Smooth muscle cell (in vitro differentiated cells): ENCODE measurements around the gene CAMTA1. TPM values are rescaled to one million over a fixed set of nuclear protein-coding genes. Genes with fewer than 3 reads are reported as not detected.

Experiments
- DNase-seq: peaks from one replicate; lab custom pipeline; 2025; ENCODE audit not compliant: unreplicated experiment; lab: John Stamatoyannopoulos, UW
- H2AFZ ChIP-seq: fragments of 200-600 bp; sonication (generic); 2 replicates; pipeline ENCODE4 v1.6.0; 2016; ENCODE audit warnings: antibody characterized with exemption, low read depth, mild to moderate bottlenecking
- H3F3A ChIP-seq: fragments of 200-600 bp; sonication (generic); 2 replicates; pipeline ENCODE4 v1.6.0; 2017; ENCODE audit warnings: antibody characterized with exemption, low read depth
- H3K27ac ChIP-seq: fragments of 200-600 bp; sonication (generic); 2 replicates; pipeline ENCODE4 v1.5.1; 2016; ENCODE audit warnings: low read depth, mild to moderate bottlenecking
- H3K27me3 ChIP-seq: fragments of 200-600 bp; sonication (generic); 2 replicates; pipeline ENCODE4 v1.6.1; 2016; ENCODE audit warnings: low read depth, mild to moderate bottlenecking
- H3K36me3 ChIP-seq: fragments of 200-600 bp; sonication (generic); 2 replicates; pipeline ENCODE4 v1.5.1; 2016; ENCODE audit warnings: low read depth
- H3K4me1 ChIP-seq: fragments of 200-600 bp; sonication (generic); 2 replicates; pipeline ENCODE4 v1.5.1; 2016; ENCODE audit warnings: low read depth
- H3K4me2 ChIP-seq: fragments of 200-600 bp; sonication (generic); 2 replicates; pipeline ENCODE4 v1.6.0; 2016; ENCODE audit warnings: mild to moderate bottlenecking
- H3K4me3 ChIP-seq: fragments of 200-600 bp; sonication (generic); 2 replicates; pipeline ENCODE4 v1.5.1; 2016; ENCODE audit warnings: mild to moderate bottlenecking
- H3K79me2 ChIP-seq: fragments of 200-600 bp; sonication (generic); 2 replicates; pipeline ENCODE4 v1.6.0; 2016; ENCODE audit warnings: low read depth, mild to moderate bottlenecking
- H3K9ac ChIP-seq: fragments of 200-600 bp; sonication (generic); 2 replicates; pipeline ENCODE4 v1.6.0; 2016; ENCODE audit warnings: low read depth
- H3K9me3 ChIP-seq: fragments of 200-600 bp; sonication (generic); replicated peaks from 2 replicates; pipeline ENCODE4 v1.5.1; 2016; ENCODE audit warnings: low read depth
- H4K20me1 ChIP-seq: fragments of 200-600 bp; sonication (generic); 2 replicates; pipeline ENCODE4 v1.6.0; 2016; ENCODE audit warnings: low read depth
- CTCF ChIP-seq: fragments of 200-600 bp; sonication (generic); IDR thresholded peaks from 2 replicates; pipeline ENCODE4 v1.5.1; 2017; ENCODE audit warnings: borderline replicate concordance, mild to moderate bottlenecking, antibody characterized with exemption; ENCODE audit not compliant: insufficient read depth, poor library complexity, severe bottlenecking
- WGBS: methylation state at CpG from one replicate; pipeline ENCODE4 v1.1.7; 2016; ENCODE audit warnings: low lambda C conversion rate; 5-methylcytosine and 5-hydroxymethylcytosine counted together
- polyA plus RNA-seq: library from polyadenylated mRNA; unstranded; fragments of >200 nt; fragmentation: Nextera tagmentation; extraction: Ambion mirVana; gene quantifications from 2 replicates; pipeline ENCODE4 v1.2.1, GENCODE V29; 2016
- total RNA-seq: library from RNA; depleted of rRNA; stranded (reverse); fragments of >200 nt; gene quantifications from 2 replicates; pipeline ENCODE4 v1.2.3, GENCODE V29; 2014

Gene CAMTA1
- total and polyA plus RNA-seq, 2 experiments from 2014 or later: 139 to 145 TPM

GRCh38 chr1:7111853-7112252, 326.6 kb downstream of the CAMTA1 start:
- Histone ChIP-seq H3K4me3 (no peak overlapping the region), H3K9me3 (no peaks in the 10 kb centered on the region), H3K9ac (no peak overlapping the region), H3K4me2 (no peak overlapping the region), H3K79me2 (no peaks in the 10 kb centered on the region), H3F3A (peaks cover under 1% of the 10 kb centered on the region), H4K20me1 (no peaks in the 10 kb centered on the region), H3K36me3 (no peaks in the 10 kb centered on the region), H3K27me3 (no peaks in the 10 kb centered on the region), H3K4me1 (no peaks in the 10 kb centered on the region), H2AFZ (no peak overlapping the region), H3K27ac (no peak overlapping the region)
- 84% methylated on average over 10 of the region's 10 CpGs for WGBS
- no peak for TF ChIP-seq CTCF
- DNase-seq: no peak

DNA sequence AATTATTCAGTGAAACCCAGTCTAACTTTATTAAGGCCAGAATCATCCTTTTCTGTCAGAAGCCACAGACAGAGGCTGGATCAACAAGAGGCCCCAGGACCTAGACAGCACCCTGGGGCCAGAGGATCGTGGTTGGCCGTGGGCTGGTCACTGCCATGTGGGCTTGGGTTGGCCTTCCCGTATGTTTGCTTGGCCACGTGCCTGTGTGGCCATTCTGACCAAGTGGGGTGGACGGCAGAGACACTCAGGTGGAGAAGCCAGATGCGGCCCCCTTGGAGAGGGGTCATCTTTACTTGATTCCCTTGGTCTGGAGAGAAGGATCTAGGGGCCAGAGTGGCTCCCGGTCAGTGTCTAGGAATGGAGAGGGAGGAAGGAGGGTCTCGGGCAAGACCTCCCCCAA, 327.9 kb downstream of the CAMTA1 start:
- H3K36me3 ChIP-seq: no peaks in the 10 kb centered on the region
- H3K9me3 ChIP-seq: no peaks in the 10 kb centered on the region
- no peaks in the 10 kb centered on the region for H4K20me1 ChIP-seq
- H3K27me3 ChIP-seq: no peaks in the 10 kb centered on the region
- no peak overlapping the region for H3K4me2 ChIP-seq
- H3K4me1 ChIP-seq: peaks cover 4% of the 10 kb centered on the region
- H3K79me2 ChIP-seq: no peaks in the 10 kb centered on the region
- WGBS: 92% methylated on average over 8 of the region's 8 CpGs
- H3K27ac ChIP-seq: no peak overlapping the region
- no peak overlapping the region for H3K4me3 ChIP-seq
- H2AFZ ChIP-seq: no peak overlapping the region
- DNase-seq: no peak
- H3K9ac ChIP-seq: no peak overlapping the region
- no peak for TF ChIP-seq CTCF
- H3F3A ChIP-seq: peaks cover 7% of the 10 kb centered on the region

DNA sequence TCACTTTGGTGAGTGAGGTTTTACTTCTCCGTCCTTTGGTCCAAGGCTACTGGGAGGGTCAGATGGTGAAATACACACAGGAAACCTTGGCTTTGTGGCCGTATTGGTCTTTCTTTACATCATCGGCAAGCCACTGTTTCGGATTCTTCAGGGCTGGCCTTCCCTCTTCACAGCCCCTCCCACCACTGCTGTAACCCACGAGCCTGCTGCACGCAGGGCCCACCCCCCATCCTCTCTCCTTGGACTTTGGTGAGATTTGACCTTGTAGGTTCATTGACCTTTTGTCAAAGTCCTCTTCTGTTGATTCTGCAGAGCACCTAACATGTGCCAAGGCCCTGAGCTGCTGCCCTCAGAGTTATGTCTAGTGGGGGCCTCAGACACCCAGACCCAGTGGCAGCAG, 328.6 kb downstream of the CAMTA1 start:
- Histone ChIP-seq H3K4me1 (peaks cover 4% of the 10 kb centered on the region), H3K79me2 (no peaks in the 10 kb centered on the region), H3K4me3 (no peak overlapping the region), H3F3A (peaks cover 7% of the 10 kb centered on the region), H4K20me1 (no peaks in the 10 kb centered on the region), H3K9me3 (no peaks in the 10 kb centered on the region), H3K4me2 (no peak overlapping the region), H3K36me3 (no peaks in the 10 kb centered on the region), H3K27ac (no peak overlapping the region), H3K27me3 (no peaks in the 10 kb centered on the region), H2AFZ (no peak overlapping the region), H3K9ac (no peak overlapping the region)
- no peak for DNase-seq
- no peak for TF ChIP-seq CTCF
- WGBS: 83% methylated on average over 6 of the region's 6 CpGs

DNA sequence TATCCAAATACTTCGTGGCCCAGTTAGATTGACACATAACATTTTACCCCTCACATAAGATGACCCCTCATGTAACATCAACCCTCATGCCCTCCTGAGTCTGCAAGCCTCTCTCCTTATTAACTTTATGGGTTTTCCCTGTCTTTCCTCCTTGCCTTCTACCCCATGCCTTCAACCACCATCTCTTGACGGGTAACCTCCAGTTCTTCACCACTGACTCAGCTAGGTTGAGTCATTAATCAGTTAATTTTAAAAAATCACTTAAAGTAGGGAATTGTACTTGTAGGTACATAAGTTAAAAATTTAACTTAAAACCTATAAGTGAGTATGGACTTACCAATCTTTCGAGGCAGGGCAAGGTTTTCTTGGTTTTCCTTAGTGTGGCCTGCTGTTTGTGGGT, 330.7 kb downstream of the CAMTA1 start:
- Histone ChIP-seq H4K20me1 (no peaks in the 10 kb centered on the region), H3K36me3 (no peaks in the 10 kb centered on the region), H3K9me3 (no peaks in the 10 kb centered on the region), H3K4me3 (no peak overlapping the region), H3K4me1 (peaks cover 4% of the 10 kb centered on the region), H3K27ac (no peak overlapping the region), H2AFZ (no peak overlapping the region), H3K4me2 (no peak overlapping the region), H3F3A (peaks cover 7% of the 10 kb centered on the region), H3K27me3 (no peaks in the 10 kb centered on the region), H3K9ac (no peak overlapping the region), H3K79me2 (no peaks in the 10 kb centered on the region)
- DNase-seq: no peak
- TF ChIP-seq CTCF: no peak
- WGBS: 82% methylated on average over 3 of the region's 3 CpGs
